H9 (cell line): ENCODE data around the gene TBC1D4. TPM values are rescaled to one million over a fixed set of nuclear protein-coding genes. Genes with fewer than 3 reads are reported as not detected.

Source experiments
- DNase-seq: peaks from one replicate; pipeline ENCODE4 v3.0.0-alpha.2; 2017
- H2AFZ ChIP-seq: one replicate; pipeline ENCODE4 v1.6.1; 2013; ENCODE audit warnings: mild to moderate bottlenecking, low read length, control low read depth, moderate library complexity
- H2AK5ac ChIP-seq: 2 replicates; pipeline ENCODE4 v1.6.1; 2013; ENCODE audit warnings: low read length, control low read depth, mixed read lengths; ENCODE audit not compliant: insufficient read length
- H2BK120ac ChIP-seq: one replicate; pipeline ENCODE4 v1.6.1; 2013; ENCODE audit warnings: low read depth, mild to moderate bottlenecking, low read length, control low read depth, inconsistent platforms; ENCODE audit not compliant: poor library complexity, severe bottlenecking
- H2BK12ac ChIP-seq: 2 replicates; pipeline ENCODE4 v1.6.1; 2013; ENCODE audit warnings: low read length, control low read depth, mixed read lengths, low read depth; ENCODE audit not compliant: insufficient read length
- H2BK15ac ChIP-seq: 2 replicates; pipeline ENCODE4 v1.6.1; 2013; ENCODE audit warnings: low read depth, low read length, control low read depth
- H2BK20ac ChIP-seq: one replicate; pipeline ENCODE4 v1.6.1; 2013; ENCODE audit warnings: low read depth, mild to moderate bottlenecking, low read length, control low read depth, inconsistent platforms; ENCODE audit not compliant: poor library complexity, severe bottlenecking
- H2BK5ac ChIP-seq: 2 replicates; pipeline ENCODE4 v1.6.1; 2013; ENCODE audit warnings: low read length, control low read depth, mixed read lengths; ENCODE audit not compliant: insufficient read length
- H3K14ac ChIP-seq: 2 replicates; pipeline ENCODE4 v1.6.1; 2013; ENCODE audit warnings: low read length, control low read depth; ENCODE audit not compliant: insufficient read depth
- H3K18ac ChIP-seq: 2 replicates; pipeline ENCODE4 v1.6.1; 2013; ENCODE audit warnings: low read depth, mild to moderate bottlenecking, mixed read lengths, low read length, control low read depth; ENCODE audit not compliant: insufficient read length
- H3K23ac ChIP-seq: 2 replicates; pipeline ENCODE4 v1.6.1; 2013; ENCODE audit warnings: low read length, control low read depth, mixed read lengths, low read depth; ENCODE audit not compliant: insufficient read length
- H3K23me2 ChIP-seq: 2 replicates; pipeline ENCODE4 v1.6.1; 2013; ENCODE audit warnings: low read depth, mild to moderate bottlenecking, mixed read lengths, low read length, control low read depth; ENCODE audit not compliant: insufficient read length, poor library complexity, severe bottlenecking
- H3K27ac ChIP-seq: 2 replicates; pipeline ENCODE4 v1.5.1; 2013; ENCODE audit warnings: low read length, control low read depth, mixed read lengths, low read depth; ENCODE audit not compliant: insufficient read length
- H3K27me3 ChIP-seq: 2 replicates; pipeline ENCODE4 v1.6.1; 2013; ENCODE audit warnings: low read length, control low read depth, inconsistent platforms; ENCODE audit not compliant: insufficient read depth
- H3K4ac ChIP-seq: 2 replicates; pipeline ENCODE4 v1.6.1; 2013; ENCODE audit warnings: low read depth, mild to moderate bottlenecking, control low read depth, inconsistent platforms, low read length, moderate library complexity
- H3K4me1 ChIP-seq: 2 replicates; pipeline ENCODE4 v1.6.1; 2013; ENCODE audit warnings: low read length, control low read depth, inconsistent platforms; ENCODE audit not compliant: insufficient read depth
- H3K4me2 ChIP-seq: 2 replicates; pipeline ENCODE4 v1.6.1; 2013; ENCODE audit warnings: low read length, control low read depth, mixed read lengths; ENCODE audit not compliant: insufficient read length, insufficient read depth
- H3K56ac ChIP-seq: 2 replicates; pipeline ENCODE4 v1.6.1; 2013; ENCODE audit warnings: low read depth, mild to moderate bottlenecking, mixed read lengths, low read length, control low read depth; ENCODE audit not compliant: insufficient read length
- H3K79me1 ChIP-seq: 2 replicates; pipeline ENCODE4 v1.6.1; 2013; ENCODE audit warnings: low read depth, mild to moderate bottlenecking, moderate library complexity, low read length, control low read depth, inconsistent platforms; ENCODE audit not compliant: insufficient read depth, poor library complexity, severe bottlenecking
- H3K79me2 ChIP-seq: 2 replicates; pipeline ENCODE4 v1.6.1; 2013; ENCODE audit warnings: low read length, control low read depth, inconsistent platforms; ENCODE audit not compliant: insufficient read depth
- H3K9ac ChIP-seq: 2 replicates; pipeline ENCODE4 v1.6.1; 2013; ENCODE audit warnings: low read length, control low read depth, mixed read lengths; ENCODE audit not compliant: insufficient read length; ENCODE audit errors: extremely low read depth
- H3K9me3 ChIP-seq: one replicate; pipeline ENCODE4 v1.6.1; 2013; ENCODE audit warnings: low read depth, low read length, inconsistent platforms; ENCODE audit not compliant: control insufficient read depth
- H3T11ph ChIP-seq: one replicate; pipeline ENCODE4 v1.6.1; 2013; ENCODE audit warnings: mild to moderate bottlenecking, low read length, control low read depth, inconsistent platforms
- H4K20me1 ChIP-seq: one replicate; pipeline ENCODE4 v1.6.1; 2013; ENCODE audit not compliant: control insufficient read depth, insufficient read length, insufficient read depth
- H4K5ac ChIP-seq: 2 replicates; pipeline ENCODE4 v1.6.1; 2013; ENCODE audit warnings: low read depth, mild to moderate bottlenecking, mixed read lengths, low read length, control low read depth; ENCODE audit not compliant: insufficient read length
- H4K8ac ChIP-seq: replicated peaks from 2 replicates; pipeline ENCODE4 v1.6.1; 2013; ENCODE audit warnings: low read length, control low read depth, mixed read lengths, low read depth; ENCODE audit not compliant: insufficient read length
- H4K91ac ChIP-seq: 2 replicates; pipeline ENCODE4 v1.6.1; 2013; ENCODE audit warnings: low read depth, mild to moderate bottlenecking, moderate library complexity, mixed read lengths, low read length, control low read depth; ENCODE audit not compliant: insufficient read length
- H3K27ac Mint-ChIP-seq, 3 experiments: 2 replicates in 2 of 3; 3 replicates in 1 of 3; pipeline ENCODE4 v1.8.0; 2020 to 2021; ENCODE audit warnings: mixed read lengths in 3 of 3, mild to moderate bottlenecking in 1 of 3, moderate library complexity in 1 of 3
- H3K27me3 Mint-ChIP-seq: 2 replicates; pipeline ENCODE4 v1.8.0; 2021; ENCODE audit warnings: low read depth, mild to moderate bottlenecking, moderate library complexity, mixed read lengths
- H3K36me3 Mint-ChIP-seq, 3 experiments: 2 replicates in 2 of 3; 3 replicates in 1 of 3; pipeline ENCODE4 v1.8.0; 2020 to 2021; ENCODE audit warnings: low read depth in 3 of 3, mixed read lengths in 3 of 3; ENCODE audit not compliant: insufficient read depth in 1 of 3
- H3K4me1 Mint-ChIP-seq, 2 experiments: 2 replicates each; pipeline ENCODE4 v1.8.0; 2020; ENCODE audit warnings: mixed read lengths in 2 of 2
- H3K4me3 Mint-ChIP-seq, 2 experiments: 2 replicates in 1 of 2; 3 replicates in 1 of 2; pipeline ENCODE4 v1.8.0; 2020 to 2021; ENCODE audit warnings: mild to moderate bottlenecking in 2 of 2, mixed read lengths in 2 of 2, moderate library complexity in 1 of 2
- H3K9me3 Mint-ChIP-seq, 2 experiments: 2 replicates in 1 of 2; 3 replicates in 1 of 2; pipeline ENCODE4 v1.8.0; 2020; ENCODE audit warnings: mild to moderate bottlenecking in 2 of 2, mixed read lengths in 2 of 2, moderate library complexity in 1 of 2
- CTCF ChIP-seq: fragments of 200-600 bp; sonication (generic); conservative IDR thresholded peaks from 3 replicates; pipeline ENCODE4 v1.8.0; 2021; ENCODE audit warnings: antibody characterized with exemption, mild to moderate bottlenecking
- WGBS: extraction: QIAGEN DNeasy Blood & Tissue Kit; methylation state at CpG from one replicate; pipeline ENCODE4 v1.1.7; 2013; ENCODE audit warnings: missing lambda C conversion rate, low lambda C conversion rate, mixed read lengths; ENCODE audit not compliant: insufficient read length; ENCODE audit errors: extremely low coverage; 5-methylcytosine and 5-hydroxymethylcytosine counted together
- total RNA-seq: library from RNA; stranded (reverse); gene quantifications from 2 replicates; pipeline ENCODE4 v1.2.1, GENCODE V29; 2021

TBC1D4 gene
- total RNA-seq, 1 experiment from 2014 or later: 10.5 TPM

- Histone ChIP-seq H3K4ac (no peak overlapping the region), H3K79me1 (no peaks in the 10 kb centered on the region), H4K8ac (no peak overlapping the region), H2BK5ac (no peak overlapping the region), H3K9me3 (no peaks in the 10 kb centered on the region), H2BK20ac (no peak overlapping the region), H3K56ac (no peak overlapping the region), H3K18ac (no peak overlapping the region), H2AFZ (no peak overlapping the region), H3K79me2 (no peaks in the 10 kb centered on the region), H3K4me2 (no peak overlapping the region), H3T11ph (no peak overlapping the region), H2BK15ac (no peak overlapping the region), H3K23ac (no peak overlapping the region), H4K5ac (no peak overlapping the region), H4K91ac (no peak overlapping the region), H3K9ac (no peak overlapping the region), H2BK120ac (no peak overlapping the region), H3K14ac (no peak overlapping the region), H2AK5ac (no peak overlapping the region), H3K27ac (no peak overlapping the region), H4K20me1 (no peaks in the 10 kb centered on the region), H2BK12ac (no peak overlapping the region), H3K4me1 (no peaks in the 10 kb centered on the region), H3K23me2 (no peaks in the 10 kb centered on the region), H3K27me3 (no peaks in the 10 kb centered on the region)
- TF ChIP-seq CTCF: no peak
- Mint-ChIP-seq H3K9me3 (no peaks in the 10 kb centered on the region; a peak in 1 of 5 replicates), H3K27me3 (no peaks in the 10 kb centered on the region), H3K4me1 (peaks cover 2 to 4% of the 10 kb centered on the region in 2 experiments; a peak in 2 of 4 replicates), H3K27ac (no peak overlapping the region; a peak in 1 of 7 replicates), H3K36me3 (peaks cover 3 to 18% (median 13%) of the 10 kb centered on the region in 3 experiments; a peak in 5 of 7 replicates), H3K4me3 (no peak overlapping the region)
- no peak for DNase-seq
- WGBS: no CpG with 5 or more reads among the region's 6 CpGs
These were observed 128.2 kb downstream of the TBC1D4 start for GRCh38 chr13:75353781-75354193.
